ENCODE data around the gene NDE1.

The NDE1 gene

DNA sequence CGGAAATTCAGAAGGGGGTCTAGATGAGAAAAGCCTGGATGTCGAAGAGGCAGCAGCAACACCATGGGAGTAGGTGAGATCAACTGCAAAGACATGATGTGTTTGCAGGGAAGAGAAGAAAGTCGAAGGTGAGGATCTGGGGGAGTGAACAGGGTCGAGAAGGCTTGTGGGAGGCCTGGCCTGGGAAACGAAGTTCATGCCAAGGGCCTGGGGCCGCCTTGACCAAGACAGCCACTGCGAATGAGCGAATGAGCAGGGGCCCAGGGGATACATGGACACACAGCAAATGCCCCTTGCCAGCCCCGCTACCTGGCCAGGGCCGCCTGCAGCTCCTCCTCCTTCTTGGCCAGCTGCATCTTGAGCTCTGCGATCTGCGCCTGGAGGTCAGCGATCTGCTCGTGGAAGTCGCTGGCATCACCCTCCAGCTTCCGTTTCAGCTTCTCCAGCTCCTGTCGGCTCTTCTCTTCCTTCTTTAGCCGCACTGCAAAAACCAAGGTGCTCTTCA, 87.1 kb downstream of the NDE1 start:
- DNase-seq (ENCODE audit: low spot score), result no peak

DNA sequence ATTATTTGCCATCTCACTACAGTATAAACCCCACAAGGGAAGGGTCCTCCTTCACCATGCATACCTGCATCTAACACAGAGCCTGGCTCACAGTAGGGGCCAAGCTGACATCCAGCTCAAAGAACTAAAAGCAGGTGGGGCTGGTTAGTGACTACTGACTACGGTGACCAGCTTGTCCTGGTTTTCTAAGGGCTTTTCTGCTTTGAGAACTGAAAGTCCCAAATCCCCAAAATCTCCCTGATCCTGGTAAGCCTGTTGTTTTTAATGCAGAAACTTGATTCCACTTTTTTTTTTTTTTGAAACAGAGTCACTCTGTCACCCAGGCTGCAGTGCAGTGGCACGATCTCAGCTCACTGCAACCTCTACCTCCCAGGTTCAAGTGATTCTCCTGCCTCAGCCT, 89.4 kb downstream of the NDE1 start:
- no peak for DNase-seq (ENCODE audit: low spot score)

DNA sequence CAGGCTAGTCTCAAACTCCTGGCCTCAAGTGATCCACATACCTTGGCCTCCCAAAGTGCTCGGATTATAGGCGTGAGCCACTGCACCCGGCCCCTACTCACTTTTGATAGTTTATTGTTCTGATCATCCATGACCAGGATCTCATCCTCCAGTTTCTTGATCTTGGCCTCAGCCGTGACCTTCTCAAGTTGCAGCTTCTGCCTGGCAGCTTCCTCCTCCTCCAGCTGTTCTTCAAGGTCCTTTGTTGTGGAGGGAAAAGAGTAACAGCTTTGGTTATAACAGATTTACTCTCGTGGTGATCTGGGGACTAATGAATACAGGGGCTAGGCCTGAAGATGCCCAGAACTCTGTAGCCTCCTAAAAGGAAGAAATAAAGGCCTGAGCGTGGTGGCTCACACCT, 89.9 kb downstream of the NDE1 start:
- DNase-seq (ENCODE audit: low spot score), result no peak

DNA sequence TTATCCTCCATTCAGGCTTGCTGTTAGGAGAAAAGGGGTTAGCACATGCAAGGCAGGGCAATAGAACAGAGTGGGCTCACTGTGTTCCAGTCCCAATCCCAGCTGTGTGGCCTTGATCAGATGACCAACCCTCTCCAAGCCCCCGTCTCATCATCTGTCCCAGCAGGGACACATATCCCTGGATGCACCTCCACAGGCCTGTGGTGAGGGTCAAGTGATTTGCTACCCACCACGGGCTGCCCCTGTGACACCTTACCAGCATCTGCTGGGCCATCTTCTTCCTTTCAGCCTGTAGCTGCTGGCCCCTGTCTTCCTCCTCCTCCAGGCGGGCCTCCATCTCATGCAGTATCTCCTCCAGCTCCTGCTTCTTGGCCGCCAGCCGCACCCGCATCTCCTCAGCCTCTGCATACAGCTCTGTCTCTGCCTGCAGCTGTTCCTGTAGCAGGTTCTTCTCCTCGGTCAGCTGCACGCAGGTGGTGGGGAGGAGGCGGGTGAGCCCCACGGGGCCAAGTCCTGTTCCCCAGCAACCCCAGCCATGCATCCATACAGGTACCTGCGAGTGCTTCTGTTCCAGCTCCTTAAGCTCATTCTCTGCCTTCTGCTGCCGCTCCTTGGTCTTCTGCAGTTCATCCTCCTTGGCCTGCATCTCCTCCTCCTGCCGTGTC, 91.3 kb downstream of the NDE1 start:
- no peak for DNase-seq (ENCODE audit: low spot score)

DNA sequence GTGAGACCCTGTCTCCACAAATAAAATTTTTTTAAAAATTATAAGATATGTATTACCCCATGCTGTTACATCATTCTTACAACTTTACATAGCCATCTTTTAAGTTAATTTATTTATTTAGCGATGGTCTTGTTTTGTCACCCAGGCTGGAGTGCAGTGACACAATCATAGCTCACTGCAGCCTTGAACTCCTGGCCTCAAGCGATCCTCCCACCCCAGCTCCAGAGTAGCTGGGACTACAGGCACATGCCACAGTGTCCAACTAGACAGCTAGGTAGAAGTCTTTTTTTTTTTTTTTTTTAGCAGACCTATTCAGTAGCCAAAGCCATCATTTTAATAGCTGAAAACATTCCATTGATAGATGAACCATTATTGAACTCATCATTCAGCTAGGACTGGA, 92.7 kb downstream of the NDE1 start:
- DNase-seq (ENCODE audit: low spot score), result no peak

DNA sequence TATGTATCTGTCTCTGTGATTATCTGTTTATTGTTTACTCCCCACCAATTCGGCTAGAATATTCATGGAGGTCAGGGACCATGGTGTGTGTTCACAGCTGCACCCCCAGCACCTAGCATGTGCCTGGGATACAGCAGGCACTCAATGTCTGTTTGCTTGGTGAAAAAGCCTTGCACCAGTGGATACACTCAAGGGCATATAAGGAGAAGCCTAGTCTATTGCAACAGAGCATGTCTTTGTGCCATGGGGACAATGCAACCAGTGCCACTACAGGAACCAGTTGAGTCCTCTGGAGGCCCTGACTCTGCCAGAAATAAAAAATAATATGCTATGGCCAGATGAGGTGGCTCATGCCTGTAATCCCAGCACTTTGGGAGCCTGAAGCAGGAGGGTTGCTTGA, 93.6 kb downstream of the NDE1 start:
- DNase-seq (ENCODE audit: low spot score), result no peak

DNA sequence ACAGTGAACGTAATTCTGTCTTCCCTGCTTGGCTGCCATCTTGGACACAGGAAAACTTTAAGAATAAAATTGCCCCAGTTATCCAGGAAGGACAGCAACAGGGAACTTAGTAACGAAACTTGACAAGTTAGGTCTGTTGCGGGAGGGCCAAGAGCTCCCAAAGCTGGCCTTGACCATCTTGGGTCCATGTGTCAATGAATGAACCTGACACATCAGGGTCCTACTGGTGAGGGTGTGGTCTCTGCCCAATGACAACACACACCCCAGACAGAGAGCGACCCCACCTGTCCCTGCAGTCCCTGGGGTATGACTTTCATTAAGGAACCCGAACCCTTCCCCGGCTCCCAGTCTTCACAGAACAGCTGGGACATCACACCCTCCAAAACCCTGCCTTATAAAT, 96.3 kb downstream of the NDE1 start:
- no peak for DNase-seq (ENCODE audit: low spot score)

DNA sequence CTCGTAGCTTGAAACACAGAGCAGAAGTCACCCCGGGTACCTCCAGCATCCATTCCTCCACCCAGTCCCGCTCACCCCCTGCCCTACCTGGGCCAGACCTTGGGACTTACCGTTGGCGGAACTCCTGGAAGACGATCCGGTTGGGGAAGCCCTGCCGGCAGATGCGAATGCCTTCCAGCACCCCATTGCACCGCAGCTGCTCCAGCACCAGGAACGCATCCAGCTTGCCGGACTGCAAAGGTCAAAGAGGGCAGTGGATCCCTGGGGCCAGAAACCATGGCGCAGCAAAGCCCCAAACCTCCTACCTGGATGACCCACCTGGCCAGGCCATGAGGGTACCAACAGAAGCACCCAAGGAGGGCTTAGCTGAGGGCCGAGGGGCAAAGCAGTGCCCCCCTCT, 97.9 kb downstream of the NDE1 start:
- no peak for DNase-seq (ENCODE audit: low spot score)

DNA sequence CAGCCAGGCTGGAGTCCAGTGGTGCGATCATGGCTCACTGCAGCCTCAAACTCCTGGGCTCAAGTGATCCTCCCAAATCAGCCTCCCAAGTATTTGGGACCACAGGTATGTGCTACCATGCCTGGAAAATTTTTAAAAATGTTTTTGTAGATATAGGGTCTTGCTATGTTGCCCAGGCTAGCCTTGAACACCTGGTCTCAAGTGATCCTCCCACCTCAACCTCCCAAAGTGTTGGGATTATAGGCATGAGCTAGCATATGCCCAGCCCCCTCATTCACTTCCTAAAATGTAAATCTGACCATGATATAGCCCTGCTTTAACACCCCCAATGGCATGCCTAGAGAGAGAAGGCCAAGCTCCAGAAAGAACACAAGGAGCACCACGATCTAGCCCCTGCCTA, 98.6 kb downstream of the NDE1 start:
- no peak for DNase-seq (ENCODE audit: low spot score)

DNA sequence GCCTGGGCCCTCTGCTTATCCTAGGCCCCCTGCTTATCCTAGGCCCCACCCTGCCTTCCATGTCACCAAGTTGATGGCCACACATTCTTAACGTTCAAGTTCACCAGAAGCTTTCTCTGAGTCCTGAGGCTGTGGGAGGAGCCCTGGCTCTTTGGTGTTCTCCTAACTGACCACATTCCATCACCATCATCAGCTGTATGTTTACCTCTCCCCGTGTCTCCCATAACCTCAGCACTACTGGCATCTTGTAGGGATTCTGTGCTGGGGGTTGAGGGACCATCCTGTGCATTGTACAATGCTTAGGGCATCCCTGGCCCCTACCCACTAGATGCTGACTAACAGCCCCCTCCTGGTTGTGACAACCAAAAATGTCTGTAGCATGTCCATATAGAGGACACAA, 99.3 kb downstream of the NDE1 start:
- no peak for DNase-seq (ENCODE audit: low spot score)

DNA sequence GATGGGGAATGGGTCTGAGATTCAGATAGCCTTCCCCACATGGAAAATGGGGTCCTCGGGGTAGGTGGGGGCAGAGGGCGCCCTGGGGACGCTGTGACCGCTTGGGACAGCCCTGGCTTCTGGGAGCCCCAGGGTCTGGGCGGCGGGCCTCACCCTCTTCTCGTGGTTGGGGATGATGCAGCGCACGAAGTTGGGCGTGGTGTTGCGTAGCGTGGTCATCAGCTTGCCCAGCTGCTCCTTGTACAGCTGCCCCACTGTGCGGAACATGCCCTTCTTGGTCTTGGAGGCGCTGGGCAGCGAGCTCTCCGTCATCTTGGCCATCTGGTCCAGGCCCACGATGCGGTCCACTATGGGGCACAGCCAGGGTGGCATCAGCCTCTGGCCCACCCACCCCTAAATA, 99.9 kb downstream of the NDE1 start:
- no peak for DNase-seq (ENCODE audit: low spot score)

DNA sequence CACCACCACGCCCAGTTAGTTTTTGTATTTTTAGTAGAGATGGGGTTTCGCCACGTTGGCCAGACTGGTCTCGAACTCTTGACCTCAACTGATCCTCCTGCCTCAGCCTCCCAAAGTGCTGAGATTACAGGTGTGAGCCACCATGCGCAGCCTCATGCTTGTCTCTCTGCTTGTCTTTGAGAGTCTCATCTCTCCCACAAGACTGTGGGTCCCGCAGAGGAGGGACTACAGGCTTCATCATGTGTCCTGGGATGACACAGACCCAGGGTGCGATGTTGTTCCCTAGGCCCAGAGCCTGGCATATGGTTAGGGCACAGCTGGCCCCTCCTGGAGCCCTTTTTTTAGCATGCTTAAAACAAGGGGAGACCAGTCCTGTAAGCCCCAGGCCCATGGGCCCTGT, 101.9 kb downstream of the NDE1 start:
- no peak for DNase-seq (ENCODE audit: low spot score)

DNA sequence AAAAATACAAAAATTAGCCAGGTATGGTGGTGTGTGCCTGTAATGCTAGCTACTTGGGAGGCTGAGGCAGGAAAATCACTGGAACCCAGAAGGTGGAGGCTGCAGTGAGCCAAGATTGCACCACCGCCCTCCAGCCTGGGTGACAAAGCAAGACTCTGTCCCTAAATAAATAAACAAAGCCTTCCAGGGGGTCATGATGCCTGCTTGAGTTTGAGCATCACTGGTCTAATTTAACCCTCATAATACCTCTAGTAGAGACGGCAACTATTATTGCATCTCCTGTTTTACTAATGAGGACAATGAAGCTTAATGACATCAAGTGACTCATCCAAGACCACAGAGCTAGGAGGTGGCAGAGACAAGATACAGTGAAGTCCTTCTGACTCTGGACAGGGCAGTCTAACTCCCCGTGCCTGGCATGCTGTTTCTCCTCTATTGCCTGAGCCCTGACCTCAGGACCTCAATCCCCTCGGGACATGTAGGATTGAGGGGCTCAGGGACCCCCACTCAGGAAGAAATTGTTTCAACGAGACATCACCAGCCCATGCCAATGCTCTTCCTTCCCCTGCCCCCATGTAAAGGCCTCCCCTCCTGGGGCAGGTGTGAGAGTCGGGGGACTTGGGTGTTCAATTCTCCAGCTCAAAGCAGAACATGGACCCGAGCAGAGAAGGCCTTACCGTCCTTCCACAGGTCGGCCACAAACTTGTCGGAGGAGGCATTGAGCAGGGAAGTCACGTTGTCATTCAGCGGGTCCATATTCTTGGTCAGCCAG, 102.9 kb downstream of the NDE1 start:
- no peak for DNase-seq (ENCODE audit: low spot score)

DNA sequence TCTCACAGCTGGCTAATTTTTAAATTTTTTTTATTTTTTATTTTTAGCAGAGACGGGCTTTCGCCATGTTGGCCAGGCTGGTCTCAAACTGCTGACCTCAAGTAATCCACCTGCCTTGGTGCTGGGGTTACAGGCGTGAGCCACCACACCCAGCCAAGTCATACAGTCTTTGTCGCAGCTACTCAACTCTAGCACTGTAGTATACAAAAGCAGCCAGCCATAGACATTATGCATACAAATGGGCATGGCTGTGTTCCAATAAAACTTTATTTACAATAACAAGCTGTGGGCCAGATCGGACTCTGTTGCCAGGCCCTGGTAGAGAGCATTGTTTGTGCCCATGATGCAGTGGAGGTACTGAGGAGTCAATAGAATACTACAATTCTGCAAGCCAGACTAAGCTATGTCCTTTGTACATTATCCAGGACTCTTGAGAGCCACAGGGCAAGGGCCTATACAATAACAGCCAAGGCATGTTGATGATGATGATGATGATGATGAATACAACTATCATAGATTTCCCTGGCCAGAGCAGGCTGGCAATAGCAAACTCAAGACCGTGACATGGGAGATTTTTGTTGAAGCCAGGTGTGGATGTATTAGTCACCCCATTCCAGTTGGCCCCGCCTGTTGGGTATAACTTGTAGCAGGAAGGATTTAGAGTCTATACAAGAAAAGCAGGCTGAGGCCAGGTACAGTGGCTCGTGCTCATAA, 104.9 kb downstream of the NDE1 start:
- DNase-seq (ENCODE audit: low spot score), result no peak

DNA sequence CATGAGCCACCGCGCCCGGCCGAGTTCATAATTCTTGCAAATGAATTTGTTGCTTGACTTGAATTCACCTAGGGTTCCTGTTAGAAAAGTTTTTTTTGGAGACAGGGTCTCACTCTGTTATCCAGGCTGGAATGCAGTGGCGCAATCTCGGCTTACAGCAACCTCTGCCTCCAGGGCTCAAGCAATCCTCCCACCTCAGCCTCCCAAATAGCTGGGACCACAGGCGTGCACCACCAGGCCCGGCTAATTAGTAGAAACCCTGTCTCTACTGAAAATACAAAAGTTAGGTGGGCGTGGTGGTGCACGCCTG, 107.0 kb downstream of the NDE1 start:
- no peak for DNase-seq (ENCODE audit: low spot score)

DNA sequence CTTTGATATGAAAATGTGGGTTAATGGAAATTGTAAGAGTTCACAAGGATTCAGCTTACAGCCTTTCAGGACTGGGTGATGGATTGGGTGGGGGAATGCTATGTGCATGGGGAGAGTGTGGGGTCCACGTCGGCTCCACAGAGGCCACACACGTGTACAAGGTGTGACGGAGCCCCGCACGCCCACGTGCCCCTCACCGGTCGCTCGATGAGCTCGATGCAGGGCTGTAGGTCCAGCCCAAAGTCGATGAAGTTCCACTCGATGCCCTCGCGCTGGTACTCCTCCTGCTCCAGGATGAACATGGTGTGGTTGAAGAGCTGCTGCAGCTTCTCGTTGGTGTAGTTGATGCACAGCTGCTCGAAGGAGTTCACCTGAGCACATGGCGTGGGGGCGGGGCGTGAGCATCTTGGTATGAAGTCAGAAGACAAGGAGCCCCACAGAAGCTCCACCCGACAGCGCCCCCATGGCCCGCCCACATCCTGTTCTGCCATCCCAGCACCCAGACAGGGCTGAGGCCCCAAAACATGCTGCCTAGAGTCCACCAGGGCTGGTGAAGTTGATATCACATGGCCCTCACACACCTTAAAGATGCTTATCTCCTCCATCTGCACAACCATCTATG, 107.7 kb downstream of the NDE1 start:
- no peak for DNase-seq (ENCODE audit: low spot score)

DNA sequence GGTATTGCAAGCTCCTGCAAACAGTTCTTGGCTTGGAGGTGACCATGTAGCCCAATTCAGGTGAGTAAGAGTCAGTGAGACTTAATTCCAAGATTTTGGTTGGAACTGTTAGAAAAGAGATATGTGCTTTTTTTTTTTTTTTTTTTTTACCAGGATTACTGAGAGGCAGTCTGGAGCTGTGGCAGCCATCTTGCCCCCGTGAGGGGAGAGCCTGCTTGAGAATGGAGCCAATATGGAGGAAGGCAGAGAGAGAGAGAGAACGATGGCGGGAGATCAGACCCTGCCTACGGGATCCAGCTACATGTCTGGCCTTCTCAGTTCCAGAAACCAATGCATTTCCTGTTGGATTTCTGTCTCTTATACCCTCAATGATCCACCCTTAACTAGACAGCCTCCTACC, 109.0 kb downstream of the NDE1 start:
- DNase-seq (ENCODE audit: low spot score), result no peak

DNA sequence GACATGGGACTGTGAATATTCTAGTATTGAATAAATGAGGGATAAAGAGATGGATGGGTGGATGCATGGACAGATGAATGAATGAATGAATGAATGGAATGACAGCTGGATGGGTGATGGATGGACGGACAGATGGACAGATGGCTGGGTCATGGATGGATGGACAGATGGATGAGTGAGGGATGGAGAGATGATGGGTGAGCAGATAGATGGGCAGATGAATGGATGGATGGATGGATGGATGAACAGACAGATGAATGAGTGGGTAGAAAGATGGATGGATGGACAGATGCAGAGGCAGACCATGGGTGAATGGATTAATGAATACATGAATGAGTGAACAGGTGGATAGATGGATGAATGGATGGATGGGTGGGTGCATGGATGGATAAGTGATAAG, 110.1 kb downstream of the NDE1 start:
- no peak for DNase-seq (ENCODE audit: low spot score)

DNA sequence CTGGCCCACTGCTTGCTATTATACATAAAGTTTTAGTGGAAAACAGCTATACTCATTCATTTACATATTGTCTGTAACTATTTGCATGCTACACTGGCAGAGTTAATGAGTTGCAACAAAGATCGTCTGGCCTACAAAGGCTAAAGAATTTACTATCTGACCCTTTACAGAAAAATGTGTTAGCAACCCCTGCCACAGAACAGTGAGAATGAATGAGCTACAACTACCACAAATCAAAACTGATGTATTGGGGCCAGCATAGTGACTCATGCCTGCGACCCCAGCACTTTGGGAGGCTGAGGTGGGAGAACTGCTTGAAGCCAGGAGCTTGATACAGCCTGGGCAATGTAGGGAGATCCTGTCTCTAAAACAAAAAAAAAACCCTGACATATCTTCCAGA, 114.1 kb downstream of the NDE1 start:
- no peak for DNase-seq (ENCODE audit: low spot score)

DNA sequence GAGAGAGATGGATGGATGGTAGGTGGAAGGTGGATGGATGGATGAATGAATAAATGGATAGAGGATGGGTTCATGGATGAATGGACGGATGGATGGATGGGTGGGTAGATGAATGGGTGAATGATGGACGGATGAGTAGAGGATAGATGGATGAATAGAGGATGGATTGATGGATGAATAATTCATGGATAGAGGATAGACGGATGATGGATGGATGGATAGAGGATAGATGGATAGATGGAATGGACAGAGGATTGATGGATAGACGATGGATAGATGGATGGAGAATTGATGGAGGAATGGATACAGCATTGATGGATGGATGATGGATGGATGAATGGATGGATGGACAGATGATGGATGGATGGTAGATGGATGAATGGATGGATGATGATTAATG, 115.1 kb downstream of the NDE1 start:
- DNase-seq (ENCODE audit: low spot score), result no peak

DNA sequence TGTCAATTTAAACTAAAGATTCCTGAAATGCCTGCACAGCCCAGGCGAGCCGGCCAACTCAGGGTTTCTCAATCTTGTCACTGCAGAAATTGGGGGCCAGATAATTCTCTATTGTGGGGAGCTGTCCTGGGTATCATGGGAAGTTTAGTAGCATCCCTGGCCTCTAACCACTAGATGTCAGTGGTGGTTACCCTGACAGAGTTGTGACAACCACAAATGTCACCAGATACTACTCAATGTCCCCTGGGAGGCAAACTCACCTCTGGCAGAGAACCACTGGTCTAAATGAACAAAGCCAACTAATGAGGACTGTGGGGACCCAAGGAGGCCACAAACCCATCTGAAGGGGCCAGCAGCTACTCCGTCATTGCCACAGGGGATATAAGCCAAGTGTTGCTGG, 115.8 kb downstream of the NDE1 start:
- peak; percentile 47 for DNase-seq (ENCODE audit: low spot score)

DNA sequence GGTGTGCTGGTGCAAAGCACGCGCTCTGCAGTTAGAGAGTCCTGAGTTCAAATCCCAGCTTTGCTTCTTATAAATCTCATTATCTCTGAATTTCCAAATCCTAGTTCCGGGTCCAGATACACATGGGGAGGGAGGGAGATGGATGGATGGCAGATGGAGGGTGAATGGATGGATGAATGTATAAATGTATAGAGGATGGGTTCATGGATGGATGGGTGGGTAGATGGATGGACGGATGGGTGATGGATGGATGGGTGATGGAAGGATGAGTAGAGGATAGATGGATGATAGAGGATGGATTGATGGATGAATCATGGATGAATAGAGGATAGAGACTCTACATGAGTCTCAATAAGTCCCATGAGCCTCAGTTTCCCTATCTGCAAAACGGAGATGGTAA, 116.9 kb downstream of the NDE1 start:
- no peak for DNase-seq (ENCODE audit: low spot score)

DNA sequence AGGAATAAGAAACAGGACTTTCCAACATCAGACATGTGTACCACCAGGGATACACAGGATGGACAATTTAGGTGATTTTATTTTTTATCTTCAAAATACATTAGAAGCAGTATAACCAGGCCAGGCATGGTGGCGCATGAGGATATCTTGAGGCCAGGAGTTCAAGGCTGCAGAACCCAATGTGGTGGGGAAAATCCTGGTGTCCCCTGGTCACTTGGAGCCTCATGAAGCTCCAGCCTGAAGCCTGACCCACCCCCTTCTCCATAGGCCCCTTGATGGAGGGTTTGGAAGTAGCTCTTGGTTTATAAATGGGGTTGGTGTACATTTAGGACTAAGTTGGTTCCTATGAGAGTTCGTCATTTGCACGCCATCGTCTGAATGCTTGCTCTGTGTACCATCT, 118.2 kb downstream of the NDE1 start:
- DNase-seq (ENCODE audit: low spot score), result no peak
